HG03558 (cell line): ENCODE measurements around the gene UHMK1.
"Not testable (repeated sequence)": the region's sequence is repeated elsewhere in the genome, so short reads cannot be mapped to it uniquely, and the experiment has no call there.

Source experiments
- ATAC-seq: cut with Tn5 transposase; IDR thresholded peaks from one replicate; pipeline ENCODE4 v1.9.1; 2021; ENCODE audit warnings: moderate number of reproducible peaks; ENCODE audit not compliant: unreplicated experiment; ENCODE audit errors: extremely low read depth

The UHMK1 gene

GRCh38 chr1:162561616-162562469 is 64.2 kb downstream of the UHMK1 start, which contains the start of gene UAP1:
UAP1 (plus strand) TSS chr1:162561722; CDS start chr1:162566069, 4,347 bp downstream.
- ATAC-seq, result peak; percentile 11

- no peak for ATAC-seq
Measured at GRCh38 chr1:162562470-162562828, 64.8 kb downstream of the UHMK1 start.

- no peak for ATAC-seq
Measured at GRCh38 chr1:162564762-162565218, 67.2 kb downstream of the UHMK1 start.

- no peak for ATAC-seq
Measured at GRCh38 chr1:162565460-162565859, 67.8 kb downstream of the UHMK1 start.

GRCh38 chr1:162566870-162567269 is 69.3 kb downstream of the UHMK1 start:
- ATAC-seq, result no peak

GRCh38 chr1:162568802-162569201 is 71.2 kb downstream of the UHMK1 start:
- ATAC-seq, result no peak

- ATAC-seq, result no peak
Measured at GRCh38 chr1:162570718-162571117, 73.1 kb downstream of the UHMK1 start.

- not testable (repeated sequence) for ATAC-seq
Measured at GRCh38 chr1:162571121-162571520, 73.5 kb downstream of the UHMK1 start.

GRCh38 chr1:162571696-162572095 is 74.1 kb downstream of the UHMK1 start:
- ATAC-seq, result no peak

GRCh38 chr1:162573136-162573535 is 75.5 kb downstream of the UHMK1 start:
- no peak for ATAC-seq

GRCh38 chr1:162578071-162578700 is 80.6 kb downstream of the UHMK1 start:
- no peak for ATAC-seq

GRCh38 chr1:162578936-162579335 is 81.3 kb downstream of the UHMK1 start:
- ATAC-seq, result no peak
